DOHH2 (cell line): ENCODE measurements around the gene SOAT2.

ENCODE experiments used
- CTCF ChIP-seq: fragments of 200-600 bp; sonication (generic); IDR thresholded peaks from one replicate; pipeline ENCODE4 v1.5.1; 2014; ENCODE audit warnings: antibody characterized with exemption, mild to moderate bottlenecking, low read depth, low read length; ENCODE audit not compliant: poor library complexity, severe bottlenecking
- EZH2phosphoT487 ChIP-seq: fragments of 200-600 bp; sonication (generic); IDR thresholded peaks from 2 replicates; pipeline ENCODE4 v1.6.1; 2017; ENCODE audit warnings: borderline replicate concordance, mild to moderate bottlenecking, antibody characterized with exemption, low read length, moderate library complexity, mixed read lengths

GRCh38 chr12:53086361-53086760 lies 16.9 kb upstream of the SOAT2 start:
- TF ChIP-seq CTCF (no peak), EZH2phosphoT487 (no peak)
